DND-41 (cell line): ENCODE results near the gene PLA2G15.
A peak's percentile ranks its signal among the peaks of the same experiment; 100 is the strongest.

Experiments
- ATAC-seq: fragments of 200-7000 bp; cut with Tn5 transposase; 3 replicates; pipeline ENCODE4 v1.9.1; 2021; ENCODE audit warnings: low read depth; ENCODE audit not compliant: insufficient read depth
- DNase-seq: peaks from one replicate; pipeline ENCODE4 v3.0.0-alpha.2; 2020
- H2AFZ ChIP-seq: 2 replicates; pipeline ENCODE4 v1.6.0; 2012; ENCODE audit warnings: low read depth, low read length
- H3K27ac ChIP-seq: 2 replicates; pipeline ENCODE4 v1.5.1; 2012; ENCODE audit warnings: low read length, inconsistent platforms
- H3K27me3 ChIP-seq: fragments of 200-600 bp; sonication (generic); 2 replicates; pipeline ENCODE4 v1.6.0; 2012; ENCODE audit warnings: low read length, mild to moderate bottlenecking, inconsistent platforms; ENCODE audit not compliant: insufficient read depth, poor library complexity
- H3K36me3 ChIP-seq: 2 replicates; pipeline ENCODE4 v1.5.1; 2012; ENCODE audit warnings: low read length, inconsistent platforms; ENCODE audit not compliant: insufficient read depth
- H3K4me1 ChIP-seq: 2 replicates; pipeline ENCODE4 v1.5.1; 2012; ENCODE audit warnings: mild to moderate bottlenecking, low read length; ENCODE audit not compliant: insufficient read depth
- H3K4me2 ChIP-seq: 2 replicates; pipeline ENCODE4 v1.6.0; 2012; ENCODE audit warnings: mild to moderate bottlenecking, moderate library complexity, low read length, inconsistent platforms; ENCODE audit not compliant: insufficient read depth
- H3K4me3 ChIP-seq, 2 experiments: fragments of 200-600 bp in 1 of 2; shearing (Covaris generic) in 1 of 2; 2 replicates each; pipeline ENCODE4 v1.5.1; 2012 to 2016; ENCODE audit warnings: inconsistent platforms in 2 of 2, low read length in 2 of 2, mild to moderate bottlenecking in 2 of 2, low read depth in 1 of 2, moderate library complexity in 1 of 2
- H3K79me2 ChIP-seq: 2 replicates; pipeline ENCODE4 v1.6.0; 2012; ENCODE audit warnings: low read length, inconsistent platforms; ENCODE audit not compliant: insufficient read depth
- H3K9ac ChIP-seq: 2 replicates; pipeline ENCODE4 v1.6.0; 2012; ENCODE audit warnings: low read depth, mild to moderate bottlenecking, inconsistent platforms, low read length, moderate library complexity
- H3K9me3 ChIP-seq: 2 replicates; pipeline ENCODE4 v1.5.1; 2012; ENCODE audit warnings: low read length, moderate library complexity, mild to moderate bottlenecking, inconsistent platforms; ENCODE audit not compliant: insufficient read depth, severe bottlenecking
- H4K20me1 ChIP-seq: 2 replicates; pipeline ENCODE4 v1.6.0; 2012; ENCODE audit warnings: low read length; ENCODE audit not compliant: insufficient read depth
- CTCF ChIP-seq: IDR thresholded peaks from 2 replicates; pipeline ENCODE4 v1.5.1; 2012; ENCODE audit warnings: borderline replicate concordance, low read length, moderate library complexity, mild to moderate bottlenecking; ENCODE audit not compliant: poor library complexity, severe bottlenecking; ENCODE audit errors: extremely low read depth
- EZH2 ChIP-seq: IDR thresholded peaks from 3 replicates; pipeline ENCODE4 v1.6.1; 2012; ENCODE audit warnings: borderline replicate concordance, low read depth, mild to moderate bottlenecking, moderate library complexity, low read length, inconsistent platforms; ENCODE audit not compliant: severe bottlenecking

PLA2G15 gene

GRCh38 chr16:68233085-68233834, 11.9 kb upstream of the PLA2G15 start:
- H3K4me2 ChIP-seq = no peak overlapping the region
- DNase-seq = no peak

DNA sequence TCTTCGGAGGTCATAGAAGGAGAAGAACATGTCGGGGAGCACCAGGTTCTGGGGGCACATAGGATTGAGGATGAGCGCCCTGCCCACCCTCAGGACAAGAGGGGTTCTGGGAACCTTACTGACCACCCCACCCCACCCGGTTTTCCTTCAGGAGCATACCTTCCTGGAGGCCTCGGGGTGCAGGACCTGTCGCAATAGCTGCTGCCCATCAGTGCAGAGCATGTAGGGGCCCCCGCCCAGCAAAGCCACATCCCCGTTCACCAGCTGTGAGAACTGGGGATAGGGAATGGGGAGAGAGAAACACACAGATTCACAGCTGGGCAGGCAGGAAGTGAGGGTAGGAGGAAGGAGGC, 11.4 kb upstream of the PLA2G15 start:
- Histone ChIP-seq H3K36me3 (peaks cover 30% of the 10 kb centered on the region), H2AFZ (no peak overlapping the region), H3K27me3 (no peaks in the 10 kb centered on the region), H3K4me3 (no peak overlapping the region), H3K9ac (no peak overlapping the region), H3K9me3 (no peaks in the 10 kb centered on the region), H3K4me2 (no peak overlapping the region), H3K4me1 (no peaks in the 10 kb centered on the region), H4K20me1 (peaks cover 12% of the 10 kb centered on the region), H3K27ac (no peak overlapping the region), H3K79me2 (no peaks in the 10 kb centered on the region)
- no peak for TF ChIP-seq CTCF
- TF ChIP-seq EZH2 = no peak
- DNase-seq = peak; percentile 38
- ATAC-seq = peak; percentile 39; the same call in 2 of the 3 replicates

More at GRCh38 chr16:68233085-68233834, 11.9 kb upstream of the PLA2G15 start:
- Histone ChIP-seq H4K20me1 (peaks cover 12% of the 10 kb centered on the region), H3K9me3 (no peaks in the 10 kb centered on the region), H3K9ac (no peak overlapping the region), H3K79me2 (no peaks in the 10 kb centered on the region), H3K27ac (no peak overlapping the region), H2AFZ (no peak overlapping the region), H3K4me3 (no peak overlapping the region), H3K4me1 (no peaks in the 10 kb centered on the region), H3K27me3 (no peaks in the 10 kb centered on the region), H3K36me3 (peaks cover 36% of the 10 kb centered on the region)
- no peak for ATAC-seq
- TF ChIP-seq CTCF (no peak), EZH2 (no peak)

DNA sequence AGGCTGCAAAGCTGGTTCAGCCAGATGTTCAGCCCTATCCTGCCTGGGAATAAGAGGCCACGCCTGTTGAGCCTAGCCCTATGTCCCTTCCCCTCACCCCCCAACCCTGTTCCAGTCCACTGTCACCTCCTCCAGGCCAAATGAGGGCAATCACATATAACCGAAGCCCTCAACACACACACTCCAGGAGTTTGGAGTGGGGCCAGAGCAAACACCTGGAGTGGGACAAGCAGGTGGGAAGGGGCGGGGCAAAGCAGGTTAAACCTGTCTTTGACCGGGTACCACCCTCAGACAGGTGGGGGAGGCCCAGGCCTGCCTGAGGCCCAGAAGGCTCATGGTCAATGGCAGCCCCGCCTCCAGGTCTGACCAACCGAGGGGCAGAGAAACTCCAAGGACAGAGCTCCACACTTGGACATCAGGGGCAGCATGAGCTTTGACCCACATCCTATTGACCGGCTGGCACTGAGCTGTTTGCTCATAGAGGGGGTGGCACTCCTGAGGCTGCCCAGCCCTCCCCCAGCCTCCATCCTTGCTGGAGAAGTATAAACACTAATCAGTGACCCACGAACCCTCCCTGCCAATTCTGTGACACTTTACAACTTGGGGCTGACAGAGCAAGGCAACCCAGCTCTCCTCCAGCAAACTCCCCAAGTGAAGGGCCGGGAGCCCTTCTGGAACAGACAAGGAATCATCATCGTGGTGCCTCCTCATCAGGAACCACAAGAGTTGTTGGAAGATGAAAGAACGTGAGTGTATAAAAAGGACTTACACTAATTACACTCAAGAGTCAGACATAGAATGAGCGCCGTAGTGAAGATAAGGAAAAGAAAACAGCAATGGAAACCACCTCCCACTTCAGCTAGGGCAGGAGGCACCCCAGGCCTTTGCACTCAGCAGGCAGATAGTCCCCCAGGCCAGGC, 10.7 kb upstream of the PLA2G15 start:
- Histone ChIP-seq H4K20me1 (peaks cover 12% of the 10 kb centered on the region), H3K9ac (no peak overlapping the region), H3K4me1 (no peaks in the 10 kb centered on the region), H3K27me3 (no peaks in the 10 kb centered on the region), H3K27ac (no peak overlapping the region), H3K9me3 (no peaks in the 10 kb centered on the region), H3K4me2 (no peak overlapping the region), H3K4me3 (no peak overlapping the region), H3K36me3 (peaks cover 26% of the 10 kb centered on the region), H2AFZ (no peak overlapping the region), H3K79me2 (no peaks in the 10 kb centered on the region)
- ATAC-seq = no peak
- no peak for DNase-seq
- TF ChIP-seq EZH2 = no peak
- no peak for TF ChIP-seq CTCF
